ENCODE data around the gene TANGO6.

TANGO6 gene

DNA sequence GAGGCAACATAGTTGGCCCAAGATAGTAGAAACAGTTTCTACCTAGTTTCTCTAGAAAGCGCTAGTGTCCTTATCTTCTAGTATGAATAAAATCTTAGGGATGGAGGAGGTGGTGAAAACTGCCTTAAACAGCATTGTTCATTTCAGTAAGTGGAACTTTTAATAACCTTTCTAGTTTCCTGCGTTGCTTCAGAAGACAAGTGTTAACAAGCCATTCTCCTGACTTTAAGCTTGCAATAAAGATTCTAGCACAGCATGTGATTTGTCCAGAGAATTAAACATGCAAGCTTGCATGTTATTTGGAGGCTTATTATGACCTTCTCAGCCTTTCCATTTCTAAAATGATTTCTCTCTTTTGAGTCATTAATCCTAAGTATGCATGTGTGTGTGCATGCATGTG lies 72.3 kb downstream of the TANGO6 start:
- no peak for DNase-seq

- DNase-seq: no peak
Measured at GRCh38 chr16:68917541-68917940, 74.2 kb downstream of the TANGO6 start.

- no peak for DNase-seq
Measured at GRCh38 chr16:68920349-68920748, 77.0 kb downstream of the TANGO6 start.

- DNase-seq: peak; percentile 41
Measured at GRCh38 chr16:68921637-68922036, 78.3 kb downstream of the TANGO6 start.

- DNase-seq: no peak
Measured at GRCh38 chr16:68923116-68923515, 79.8 kb downstream of the TANGO6 start.

- DNase-seq: no peak
Measured at GRCh38 chr16:68927018-68927417, 83.7 kb downstream of the TANGO6 start.

- DNase-seq: no peak
Measured at GRCh38 chr16:68931196-68931595, 87.9 kb downstream of the TANGO6 start.

GRCh38 chr16:68934402-68934801 lies 91.1 kb downstream of the TANGO6 start:
- no peak for DNase-seq

GRCh38 chr16:68935008-68935407 lies 91.7 kb downstream of the TANGO6 start:
- DNase-seq: no peak

DNA sequence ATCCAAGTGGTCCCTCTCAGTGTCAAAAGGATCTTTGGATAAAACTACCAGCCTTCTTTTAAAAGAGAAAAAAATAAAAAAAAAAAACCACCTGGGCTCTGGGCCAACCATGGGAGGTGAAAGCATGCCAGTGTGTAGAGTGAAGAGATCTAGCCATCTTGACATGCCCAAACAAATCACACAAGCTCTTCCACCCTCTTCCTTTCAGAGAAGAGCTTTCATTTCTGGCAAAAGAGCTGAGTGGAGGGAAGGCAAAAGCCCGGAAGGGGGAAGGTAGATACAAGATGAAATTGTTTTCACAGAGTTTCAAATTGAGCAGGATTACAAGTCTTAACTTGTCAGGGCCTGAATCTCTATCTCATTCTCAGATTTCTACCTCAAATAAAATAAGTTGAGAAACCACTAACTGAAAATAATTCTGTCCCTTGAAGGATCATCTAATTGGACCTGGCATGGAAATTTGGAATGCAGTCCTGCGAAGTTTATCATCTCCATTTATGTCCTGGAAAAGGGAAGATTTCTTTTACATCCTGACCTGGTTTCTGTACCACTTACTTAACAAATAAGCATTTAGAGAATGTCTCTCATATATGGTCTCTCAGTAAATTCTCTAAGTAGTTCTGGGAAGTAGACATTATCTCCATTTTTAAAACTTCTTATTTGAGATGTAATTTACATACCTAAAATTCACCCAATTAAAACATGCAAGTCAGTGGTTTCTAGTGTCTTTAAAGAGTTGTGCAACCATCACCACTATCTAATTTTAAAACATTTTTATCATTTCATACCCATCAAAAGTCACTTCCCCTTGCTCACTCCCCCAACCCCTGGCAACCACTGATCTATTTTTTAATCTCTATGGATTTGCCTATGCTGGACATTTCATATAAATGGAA lies 93.7 kb downstream of the TANGO6 start:
- peak; percentile 29 for DNase-seq

GRCh38 chr16:68939692-68940320 lies 96.5 kb downstream of the TANGO6 start:
- no peak for DNase-seq

- no peak for DNase-seq
Measured at GRCh38 chr16:68940816-68941215, 97.5 kb downstream of the TANGO6 start.

DNA sequence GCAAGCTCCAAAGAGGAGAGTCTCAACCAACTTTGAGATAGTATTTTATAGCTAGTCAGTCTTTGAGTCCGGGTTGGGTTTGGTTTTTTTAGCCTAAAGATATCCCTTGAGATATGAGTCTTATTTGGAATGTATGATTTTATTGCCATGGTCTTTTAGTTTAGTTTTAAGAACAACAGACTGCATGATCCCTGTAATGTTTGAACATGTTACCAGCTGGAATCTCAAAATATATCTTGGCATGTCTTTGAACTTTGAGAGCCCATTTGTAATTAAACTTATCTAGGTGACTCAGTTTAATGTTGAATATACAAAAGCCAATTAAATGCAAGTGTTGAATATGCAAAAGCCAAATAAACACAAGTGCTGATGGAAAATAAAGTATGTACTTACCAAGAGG lies 100.6 kb downstream of the TANGO6 start:
- DNase-seq: no peak

- DNase-seq: peak; percentile 4
Measured at GRCh38 chr16:68948230-68948910, 105.0 kb downstream of the TANGO6 start.

DNA sequence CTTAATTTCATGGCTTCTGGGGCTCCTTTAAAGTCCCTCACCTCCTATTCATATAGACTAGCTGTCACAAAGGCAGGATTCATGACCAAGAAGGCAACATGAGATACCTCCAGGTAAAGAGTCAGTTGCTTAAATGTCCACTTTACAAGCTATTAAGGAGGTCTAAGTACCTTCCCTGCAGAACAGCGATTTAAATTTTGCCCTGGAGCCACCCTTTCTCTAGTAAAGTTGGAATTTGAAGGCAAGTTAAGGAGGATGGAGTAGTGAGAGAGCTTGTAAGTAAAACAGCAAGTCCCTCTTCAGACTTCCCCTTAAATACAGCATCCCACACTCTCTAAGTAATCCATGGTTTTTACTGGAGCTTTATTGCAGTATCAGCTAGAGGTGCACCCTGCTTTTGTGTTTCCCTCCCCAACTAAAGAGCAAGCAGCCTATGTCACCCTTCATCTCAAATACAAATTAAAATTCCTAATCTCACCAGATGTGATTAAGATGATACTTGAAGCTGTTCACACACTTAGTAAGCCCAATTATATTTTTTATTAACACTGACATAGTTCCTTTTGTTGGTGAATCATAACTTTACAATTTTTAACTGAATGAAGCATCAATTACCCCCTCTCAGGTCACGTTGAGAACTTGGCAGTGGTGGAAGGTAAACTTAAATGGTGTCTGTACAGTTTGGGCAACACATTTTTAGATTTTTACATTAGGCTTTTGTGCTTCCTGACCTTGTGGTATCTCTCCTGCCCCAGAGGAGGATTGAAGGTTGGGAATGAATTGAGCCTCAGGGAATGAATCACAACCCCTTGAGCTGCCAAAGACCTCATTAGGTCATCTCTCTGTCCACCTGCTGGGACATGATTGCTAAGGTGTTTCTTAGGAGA lies 108.9 kb downstream of the TANGO6 start:
- peak; percentile 65 for DNase-seq

GRCh38 chr16:68954911-68955635 lies 111.7 kb downstream of the TANGO6 start:
- DNase-seq: no peak

- DNase-seq: no peak
Measured at GRCh38 chr16:68960910-68961309, 117.6 kb downstream of the TANGO6 start.

DNA sequence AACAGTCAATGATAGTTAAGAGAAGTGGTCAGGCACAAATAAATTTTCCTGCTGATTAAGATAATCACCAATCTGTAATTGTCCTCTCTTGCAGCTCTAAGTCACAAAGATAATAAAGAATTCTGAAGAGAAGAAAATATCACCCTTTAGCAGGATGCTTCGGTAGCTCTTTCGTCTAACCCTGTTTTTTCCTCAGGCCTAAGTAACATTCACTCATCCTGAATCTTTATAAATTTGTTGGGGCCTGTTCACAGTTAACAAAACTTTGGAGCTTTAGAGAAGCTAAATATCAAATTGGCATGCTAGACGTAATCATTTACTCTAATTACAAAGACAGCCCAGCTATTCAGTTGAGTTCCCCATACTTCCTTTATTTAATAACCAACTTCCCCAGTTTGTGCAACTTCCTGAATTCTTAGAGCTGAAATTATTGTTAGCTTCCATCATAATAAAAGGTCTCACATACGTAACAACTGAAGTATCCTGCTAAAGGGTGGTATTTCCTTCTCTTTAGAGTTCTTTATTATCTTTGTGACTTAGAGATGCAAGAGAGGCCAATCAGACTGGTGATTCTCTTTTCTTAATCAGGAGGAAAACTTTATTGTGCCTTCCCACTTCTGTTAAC lies 118.6 kb downstream of the TANGO6 start:
- no peak for DNase-seq

DNA sequence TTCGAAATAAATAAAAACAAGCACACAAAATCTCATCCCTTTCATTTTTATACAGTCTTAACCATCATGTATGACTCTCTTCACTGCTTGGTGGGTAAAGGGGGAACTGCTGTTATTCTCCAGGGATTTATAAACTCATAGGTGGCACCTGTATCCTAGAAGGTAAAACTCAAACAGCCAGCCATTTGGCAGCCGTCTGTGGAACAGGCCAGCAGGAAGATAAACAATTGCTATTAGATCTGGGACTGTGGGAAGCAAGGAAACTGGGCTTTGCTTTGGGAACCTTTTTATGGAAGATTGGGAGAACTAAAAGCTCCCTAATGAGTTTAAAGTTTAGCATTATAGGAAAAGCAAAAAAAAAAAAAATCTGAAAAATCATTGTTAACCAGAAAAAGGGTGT lies 126.0 kb downstream of the TANGO6 start:
- no peak for DNase-seq

GRCh38 chr16:68972013-68972412 lies 128.7 kb downstream of the TANGO6 start:
- DNase-seq: no peak

DNA sequence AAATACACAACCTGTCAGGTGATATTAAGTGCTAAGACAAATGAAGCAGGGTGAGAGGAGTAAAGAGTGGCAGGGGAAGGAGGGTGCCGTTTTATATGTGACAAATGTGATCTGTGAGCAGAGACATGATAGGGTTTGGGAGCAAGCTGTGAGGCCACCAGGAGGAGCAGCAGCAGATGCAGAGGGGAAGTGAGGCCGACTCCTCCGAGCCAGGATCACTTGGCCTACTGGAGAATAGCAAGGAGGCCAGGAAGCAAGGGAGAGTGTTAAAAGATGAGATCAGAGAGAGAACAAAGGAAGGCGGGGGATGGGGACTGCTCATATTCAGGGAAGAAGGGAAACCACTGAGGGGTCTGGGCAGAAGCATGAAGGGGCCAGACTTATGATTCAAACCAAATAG lies 129.4 kb downstream of the TANGO6 start:
- DNase-seq: peak; percentile 64
